NCI-H1417 (cell line): Measurements from ENCODE around the gene ESR1.

Experiments used
- DNase-seq, 3 experiments: peaks; one replicate each; lab custom pipeline; 2025; lab: John Stamatoyannopoulos, UW

ESR1 gene

DNA sequence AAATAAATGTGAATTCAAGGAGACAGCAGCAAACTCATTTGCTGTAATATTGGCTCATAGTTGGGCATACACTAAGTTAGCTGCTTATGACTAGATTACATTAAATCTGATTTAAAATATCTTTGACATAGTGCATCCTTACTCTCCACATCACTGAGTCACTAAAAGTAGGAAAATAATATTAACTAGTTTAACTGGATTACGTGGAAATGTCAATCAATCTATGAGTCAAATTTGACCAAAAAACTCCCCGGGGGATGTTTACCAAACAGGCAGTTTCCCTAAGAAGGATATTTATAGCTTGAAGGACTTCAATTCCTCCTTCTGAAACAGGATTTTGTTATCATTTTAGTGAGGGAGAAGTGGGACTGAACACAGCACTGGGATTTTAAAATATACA, 366.5 kb downstream of the ESR1 start:
- no peak for DNase-seq

DNA sequence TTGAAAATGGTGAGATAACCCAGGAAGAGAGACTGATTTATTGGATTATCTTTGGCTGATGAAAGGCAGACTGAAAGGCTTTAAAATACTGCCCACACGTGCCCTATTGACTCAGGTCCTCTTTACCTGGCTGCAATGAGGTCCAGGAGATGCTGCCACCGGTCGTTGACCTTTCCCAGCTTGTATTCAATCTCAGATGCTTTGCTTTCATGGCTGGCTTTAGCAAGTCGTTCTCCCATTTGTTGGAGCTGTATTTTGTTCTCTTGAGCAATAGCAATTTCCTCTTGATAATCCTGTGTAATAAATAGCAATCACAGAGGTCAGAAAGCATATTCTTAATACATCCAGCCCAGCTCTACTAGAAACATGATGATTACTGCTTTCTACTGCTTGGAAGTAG, 368.8 kb downstream of the ESR1 start:
- peak in 1 of 3 experiments; percentile 16 for DNase-seq
